ENCODE data around the gene EIF2B2. TPM values are rescaled to one million over a fixed set of nuclear protein-coding genes. Genes with fewer than 3 reads are reported as not detected.
A peak's percentile ranks its signal among the peaks of the same experiment; 100 is the strongest.

Gene EIF2B2
- total RNA-seq, 1 donor from 2014 or later, result 31.8 TPM

GRCh38 chr14:75048101-75048500, 45.4 kb downstream of the EIF2B2 start:
- Mint-ChIP-seq H3K4me1 (ENCODE audit: unreplicated experiment) (peaks cover 5% of the 10 kb centered on the region), H3K4me3 (ENCODE audit: unreplicated experiment) (no peak overlapping the region), H3K27me3 (ENCODE audit: unreplicated experiment) (peaks cover 3% of the 10 kb centered on the region), H3K9me3 (ENCODE audit: unreplicated experiment) (no peaks in the 10 kb centered on the region), H3K27ac (ENCODE audit: unreplicated experiment) (no peak overlapping the region), H3K36me3 (ENCODE audit: low read depth, unreplicated experiment) (no peaks in the 10 kb centered on the region)
- no peak for TF ChIP-seq CTCF (IDR thresholded peaks at IDR 0.05; ENCODE audit: unreplicated experiment)
- DNase-seq (ENCODE audit: low spot score), result no peak

DNA sequence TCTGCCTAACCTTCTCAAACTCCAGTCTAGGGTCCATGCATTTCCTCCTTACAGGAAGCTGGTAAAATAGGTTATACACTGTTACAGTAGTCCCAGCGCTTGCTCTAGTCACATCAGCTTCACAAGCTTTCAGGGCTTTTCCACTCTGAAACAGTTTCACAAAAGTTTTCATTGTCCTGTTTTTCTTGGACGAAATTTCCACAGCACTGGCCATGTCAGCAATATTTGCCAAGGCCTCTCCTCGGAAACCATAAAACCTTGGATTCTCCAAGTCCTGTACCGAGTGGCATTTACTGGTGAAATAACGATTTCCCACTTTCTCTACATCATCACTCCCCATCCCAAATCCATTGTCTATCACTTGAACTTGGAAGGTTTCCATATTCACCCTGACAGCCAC, 46.4 kb downstream of the EIF2B2 start:
- DNase-seq (ENCODE audit: low spot score), result no peak
- Mint-ChIP-seq H3K4me1 (ENCODE audit: unreplicated experiment) (peaks cover 5% of the 10 kb centered on the region), H3K4me3 (ENCODE audit: unreplicated experiment) (no peak overlapping the region), H3K27me3 (ENCODE audit: unreplicated experiment) (peaks cover 3% of the 10 kb centered on the region), H3K36me3 (ENCODE audit: low read depth, unreplicated experiment) (no peaks in the 10 kb centered on the region), H3K9me3 (ENCODE audit: unreplicated experiment) (no peaks in the 10 kb centered on the region), H3K27ac (ENCODE audit: unreplicated experiment) (no peak overlapping the region)
- no peak for TF ChIP-seq CTCF (IDR thresholded peaks at IDR 0.05; ENCODE audit: unreplicated experiment)

DNA sequence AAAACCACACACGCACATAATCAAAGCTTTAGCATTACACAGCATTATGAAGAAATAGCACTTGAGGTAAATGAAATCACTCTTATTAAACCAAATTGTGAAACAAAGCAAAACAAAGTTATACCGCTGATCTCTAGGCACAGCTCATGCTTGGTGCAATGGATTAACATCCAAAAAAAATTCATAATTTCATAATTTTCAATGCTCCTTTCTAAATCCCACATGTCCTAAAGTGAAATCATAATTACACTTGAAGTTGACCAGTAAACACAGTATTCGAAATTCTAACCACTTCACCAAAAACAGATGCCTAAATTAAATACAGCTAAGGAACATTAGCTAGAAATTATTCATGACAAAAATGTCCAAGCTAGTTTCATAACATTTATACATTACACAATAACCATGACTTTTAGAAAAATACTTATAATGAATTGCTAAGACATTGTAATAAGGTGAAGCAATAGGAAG, 47.0 kb downstream of the EIF2B2 start:
- Mint-ChIP-seq H3K27ac (ENCODE audit: unreplicated experiment) (no peak overlapping the region), H3K4me3 (ENCODE audit: unreplicated experiment) (peak overlapping the region; percentile 7), H3K27me3 (ENCODE audit: unreplicated experiment) (peaks cover 3% of the 10 kb centered on the region), H3K36me3 (ENCODE audit: low read depth, unreplicated experiment) (no peaks in the 10 kb centered on the region), H3K9me3 (ENCODE audit: unreplicated experiment) (no peaks in the 10 kb centered on the region), H3K4me1 (ENCODE audit: unreplicated experiment) (peaks cover 5% of the 10 kb centered on the region)
- DNase-seq (ENCODE audit: low spot score), result no peak
- TF ChIP-seq CTCF (IDR thresholded peaks at IDR 0.05; ENCODE audit: unreplicated experiment), result no peak

- DNase-seq (ENCODE audit: low spot score), result peak; percentile 83
- Mint-ChIP-seq H3K4me1 (ENCODE audit: unreplicated experiment) (peaks cover 5% of the 10 kb centered on the region), H3K27ac (ENCODE audit: unreplicated experiment) (peak within 1 kb of the TSS; percentile 88), H3K36me3 (ENCODE audit: low read depth, unreplicated experiment) (no peaks in the 10 kb centered on the region), H3K27me3 (ENCODE audit: unreplicated experiment) (peaks cover 3% of the 10 kb centered on the region), H3K9me3 (ENCODE audit: unreplicated experiment) (no peaks in the 10 kb centered on the region), H3K4me3 (ENCODE audit: unreplicated experiment) (peak within 1 kb of the TSS; percentile 93)
- TF ChIP-seq CTCF (IDR thresholded peaks at IDR 0.05; ENCODE audit: unreplicated experiment), result no peak
These were observed 48.3 kb downstream of the EIF2B2 start, which contains the start of gene MLH3 for GRCh38 chr14:75050852-75051555. Gene MLH3 (minus strand): TSS chr14:75051467. CDS start chr14:75049655, 1,812 bp downstream.

- Mint-ChIP-seq H3K4me1 (ENCODE audit: unreplicated experiment) (peaks cover 5% of the 10 kb centered on the region), H3K9me3 (ENCODE audit: unreplicated experiment) (no peaks in the 10 kb centered on the region), H3K36me3 (ENCODE audit: low read depth, unreplicated experiment) (no peaks in the 10 kb centered on the region), H3K27ac (ENCODE audit: unreplicated experiment) (peak overlapping the region; percentile 88), H3K4me3 (ENCODE audit: unreplicated experiment) (peak overlapping the region; percentile 93), H3K27me3 (ENCODE audit: unreplicated experiment) (peaks cover 3% of the 10 kb centered on the region)
- no peak for DNase-seq (ENCODE audit: low spot score)
- no peak for TF ChIP-seq CTCF (IDR thresholded peaks at IDR 0.05; ENCODE audit: unreplicated experiment)
These were observed 48.8 kb downstream of the EIF2B2 start for GRCh38 chr14:75051556-75051899.

Measured in endothelial cell (in vitro differentiated cells).